NCI-H1417 (cell line): ENCODE data around the gene CRIP2.

Source experiments
- DNase-seq, 3 experiments: peaks; one replicate each; lab custom pipeline; 2025; lab: John Stamatoyannopoulos, UW

Gene CRIP2, protein sequence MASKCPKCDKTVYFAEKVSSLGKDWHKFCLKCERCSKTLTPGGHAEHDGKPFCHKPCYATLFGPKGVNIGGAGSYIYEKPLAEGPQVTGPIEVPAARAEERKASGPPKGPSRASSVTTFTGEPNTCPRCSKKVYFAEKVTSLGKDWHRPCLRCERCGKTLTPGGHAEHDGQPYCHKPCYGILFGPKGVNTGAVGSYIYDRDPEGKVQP

DNA sequence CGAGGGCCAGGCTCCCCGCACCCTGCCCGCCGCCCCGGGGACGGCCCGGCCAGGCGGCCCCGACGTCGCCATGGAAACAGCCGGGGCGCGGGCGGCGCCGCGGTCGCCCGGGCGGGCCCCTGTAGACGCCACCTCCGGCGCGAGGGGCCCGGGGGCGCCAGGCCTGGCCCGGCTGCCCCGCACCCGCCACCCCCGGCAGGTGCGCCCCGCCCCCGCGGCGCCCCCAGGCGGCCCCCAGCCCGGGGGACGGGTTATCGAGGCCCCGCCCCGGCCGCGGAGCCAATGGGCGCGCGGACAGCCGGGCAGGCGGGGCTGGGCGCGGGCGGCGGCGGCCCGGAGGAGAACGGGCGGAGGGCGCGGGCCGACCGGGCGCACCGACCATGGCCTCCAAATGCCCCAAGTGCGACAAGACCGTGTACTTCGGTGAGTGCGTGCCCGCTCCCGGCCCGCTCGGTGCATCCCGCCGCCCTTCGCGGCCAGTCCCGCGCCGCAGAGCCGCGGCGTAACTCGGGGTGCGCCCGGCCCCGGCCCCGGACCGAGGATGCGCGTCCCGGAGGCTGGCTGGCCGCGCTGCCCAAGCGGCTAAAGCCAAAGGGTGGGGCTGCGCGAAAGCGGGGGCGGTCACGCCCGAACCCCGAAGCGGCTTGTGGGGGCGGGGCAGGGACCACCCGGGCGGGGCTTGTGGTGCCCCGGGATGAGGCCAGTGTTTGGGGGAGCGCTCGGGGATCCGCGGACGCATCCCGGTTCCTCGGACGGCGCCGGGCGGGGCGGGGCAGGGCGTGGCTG lies at the start of gene CRIP2:
Gene CRIP2 (plus strand): TSS at position 339 of the 786 bp plus-strand sequence. CDS start 42 bp downstream, at position 381.
- DNase-seq, result peak; percentile 81 to 96 (median 92)

DNA sequence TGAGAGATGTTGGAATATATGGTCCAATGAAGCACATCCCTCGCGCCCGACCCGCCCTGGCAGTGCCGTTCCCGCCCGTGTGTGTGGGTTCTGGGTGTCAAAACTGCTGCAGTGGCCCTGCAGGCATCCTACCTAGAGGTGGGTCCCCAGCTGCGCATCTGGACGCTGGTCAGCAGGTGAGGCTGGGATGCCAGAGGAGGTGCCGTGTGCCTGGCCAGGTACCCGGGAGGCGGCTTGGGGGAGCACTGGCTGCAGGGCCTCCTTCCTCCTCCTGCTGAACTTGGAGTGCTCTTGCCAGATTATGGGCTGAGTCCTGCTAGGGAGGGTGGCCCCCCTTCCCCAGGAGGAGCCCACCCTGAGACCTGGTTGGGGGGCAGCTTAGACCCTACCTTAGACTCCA lies 49.8 kb upstream of the CRIP2 start:
- no peak for DNase-seq

DNA sequence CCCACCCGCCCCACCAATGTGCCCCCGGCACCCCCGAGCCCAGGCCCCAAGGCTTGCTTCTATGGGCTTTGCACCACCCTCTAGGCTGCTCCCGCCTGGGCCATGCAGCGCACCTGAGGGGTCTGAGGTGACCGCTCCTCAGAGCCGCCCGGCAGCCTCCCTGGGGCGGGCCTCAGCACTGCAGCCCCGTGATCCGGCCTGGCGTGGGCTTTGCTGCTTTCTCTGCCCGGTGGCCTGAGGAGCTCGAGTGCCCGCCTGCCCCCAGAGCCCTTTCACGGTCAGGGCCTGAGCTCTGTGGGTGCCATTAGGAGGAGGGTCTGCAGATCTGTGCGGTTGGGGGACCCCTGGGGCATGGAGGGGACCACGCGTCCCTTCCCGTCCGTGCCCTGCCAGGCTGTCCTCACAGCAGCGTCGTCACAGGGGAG lies 48.8 kb upstream of the CRIP2 start:
- no peak for DNase-seq

DNA sequence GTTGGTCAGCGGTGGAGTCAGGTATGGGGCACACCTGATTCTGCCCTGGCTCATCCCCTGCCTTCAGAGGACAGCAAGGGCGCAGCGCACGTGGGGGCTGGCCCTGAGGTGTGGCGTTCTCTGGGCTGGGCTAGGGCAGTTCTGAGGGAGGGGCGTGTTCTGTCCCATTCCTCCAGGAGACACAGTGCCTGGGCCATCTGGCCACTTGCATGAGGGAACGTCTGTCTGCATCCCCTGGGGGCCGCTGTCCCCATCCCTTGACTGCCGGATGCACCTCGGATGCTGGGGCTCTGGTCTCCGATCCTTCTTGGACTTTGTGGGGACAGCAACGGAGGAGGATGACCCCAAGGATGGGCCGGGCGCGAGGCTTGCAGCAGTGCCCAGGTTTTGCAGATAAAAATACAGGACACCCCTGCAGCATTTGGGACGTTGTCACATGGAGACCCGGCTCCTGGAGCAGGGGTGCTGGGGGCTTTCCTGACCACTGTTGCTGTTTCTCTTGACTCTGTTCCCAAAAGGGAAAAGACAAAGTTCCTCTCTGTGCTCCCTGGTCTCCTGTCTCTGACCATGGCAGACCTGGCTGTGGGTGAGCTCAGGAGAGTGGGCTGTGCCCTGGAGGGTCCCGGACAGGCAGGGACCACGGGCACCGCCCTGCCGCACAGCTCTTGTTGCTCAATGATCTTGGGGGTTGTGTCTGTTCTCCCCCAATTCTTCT lies 48.0 kb upstream of the CRIP2 start:
- DNase-seq, result no peak

DNA sequence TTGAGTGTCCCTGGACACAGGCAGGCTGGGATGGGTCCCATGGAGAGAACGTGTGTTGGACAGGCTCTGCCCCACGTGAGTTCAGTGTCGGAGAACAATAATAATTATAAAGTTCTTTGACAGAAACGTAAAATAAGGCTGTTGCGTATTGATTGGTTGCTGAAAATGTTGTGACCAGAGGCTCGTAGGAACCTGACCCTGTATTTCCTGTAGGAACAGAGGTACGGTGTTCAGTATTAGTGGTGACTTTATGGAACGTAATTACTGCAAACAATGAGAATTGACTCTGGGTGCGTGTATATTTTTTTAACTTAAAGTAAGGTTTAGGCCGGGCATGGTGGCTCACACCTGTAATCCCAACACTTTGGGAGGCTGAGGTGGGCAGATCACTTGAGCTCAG lies 47.2 kb upstream of the CRIP2 start:
- DNase-seq, result no peak

DNA sequence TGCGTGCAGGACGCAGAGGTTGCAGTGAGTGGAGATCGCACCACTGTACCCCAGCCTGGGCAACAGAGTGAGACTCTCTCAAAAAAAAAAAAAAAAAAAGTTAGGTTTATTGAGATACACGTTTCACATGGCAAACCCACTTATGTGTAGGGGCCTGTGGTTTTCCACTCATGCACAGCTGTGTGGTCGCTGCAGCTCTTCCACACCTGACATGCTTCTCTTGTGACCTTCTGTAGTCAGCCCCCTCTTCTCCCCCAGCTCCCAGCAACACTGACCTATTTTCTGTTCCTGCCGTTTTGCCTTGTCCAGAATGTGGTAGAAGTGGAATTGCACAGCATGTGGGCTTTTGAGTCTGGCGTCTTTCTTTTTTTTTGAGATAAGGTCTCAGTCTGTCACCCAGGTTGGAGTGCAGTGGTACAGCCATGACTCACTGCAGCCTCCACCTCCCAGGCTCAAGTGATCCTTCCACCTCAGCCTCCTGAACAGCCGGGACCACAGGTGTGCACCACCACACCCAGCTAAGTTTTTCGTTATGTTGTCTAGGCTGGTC lies 46.6 kb upstream of the CRIP2 start:
- DNase-seq, result no peak

DNA sequence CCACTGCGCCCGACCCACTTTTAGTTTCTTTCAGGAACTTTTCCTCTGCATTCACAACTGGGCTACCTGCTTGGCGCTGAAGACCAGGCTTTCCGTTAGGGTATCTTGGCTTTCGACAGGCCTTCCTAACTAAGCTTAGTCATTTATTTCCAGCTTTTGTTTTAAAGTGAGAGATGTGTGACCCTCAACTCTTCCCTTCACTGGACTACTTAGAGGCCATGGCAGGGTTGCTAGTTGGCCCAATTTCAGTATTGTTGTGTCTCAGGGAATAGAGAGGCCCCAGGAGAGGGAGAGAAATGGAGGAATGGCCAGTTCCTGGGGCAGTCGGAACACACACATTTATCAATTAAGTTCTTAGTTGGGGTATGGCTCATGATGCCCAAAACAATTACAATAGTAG lies 44.6 kb upstream of the CRIP2 start:
- DNase-seq, result no peak

DNA sequence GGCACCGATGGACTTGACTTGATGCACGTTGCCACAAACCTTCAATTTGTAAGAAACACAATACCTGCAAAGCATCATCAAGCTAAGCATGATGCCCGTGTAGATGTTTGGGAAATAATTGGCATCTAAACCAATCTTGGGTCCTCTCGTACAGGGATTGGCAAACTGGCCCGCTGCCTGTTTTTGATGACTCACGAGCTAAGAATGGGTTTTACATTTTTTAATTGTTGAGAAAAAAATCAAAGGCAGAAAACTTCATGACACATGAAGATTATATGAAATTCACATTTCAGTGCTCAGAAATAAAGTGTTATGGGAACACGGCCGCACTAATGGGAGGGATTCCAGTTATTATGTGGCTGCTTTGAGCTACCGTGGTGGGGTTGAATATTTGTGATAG lies 44.1 kb upstream of the CRIP2 start:
- DNase-seq, result no peak

DNA sequence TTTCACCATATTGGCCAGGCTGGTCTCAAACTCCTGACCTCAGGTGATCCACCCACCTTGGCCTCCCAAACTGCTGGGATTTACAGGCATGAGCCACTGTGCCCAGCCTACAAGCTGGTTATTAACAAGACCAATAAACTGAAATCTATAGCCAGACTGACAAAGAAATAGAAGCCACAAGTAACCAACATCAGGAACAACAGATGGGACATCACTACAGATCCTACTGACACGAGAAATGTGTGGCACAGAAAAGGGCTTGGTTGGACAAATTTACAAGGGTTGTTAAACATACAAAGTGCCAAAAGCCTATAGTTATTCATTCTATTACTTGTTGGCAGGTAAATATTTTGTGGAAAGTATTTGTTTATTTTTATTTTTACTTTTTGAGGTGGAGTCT lies 43.4 kb upstream of the CRIP2 start:
- DNase-seq, result no peak

DNA sequence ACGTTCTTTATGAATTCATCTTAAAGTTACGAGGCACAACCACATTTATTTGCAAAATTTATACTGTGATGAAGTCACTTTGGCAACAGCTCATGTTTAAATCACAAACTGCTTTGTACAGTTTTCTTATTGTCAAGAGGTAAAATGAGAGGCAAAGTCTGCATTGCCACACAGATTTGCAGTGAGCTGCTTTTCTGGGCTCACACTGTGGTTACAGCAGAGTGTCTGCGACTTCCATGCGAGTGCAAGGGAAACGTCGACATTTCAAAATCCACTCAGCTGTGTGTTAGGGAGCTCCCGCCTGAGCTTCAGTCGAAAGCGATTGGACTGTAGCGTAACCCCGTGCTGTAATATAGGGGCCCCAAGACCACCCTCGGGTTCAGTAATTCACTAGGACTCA lies 42.0 kb upstream of the CRIP2 start:
- DNase-seq, result no peak

DNA sequence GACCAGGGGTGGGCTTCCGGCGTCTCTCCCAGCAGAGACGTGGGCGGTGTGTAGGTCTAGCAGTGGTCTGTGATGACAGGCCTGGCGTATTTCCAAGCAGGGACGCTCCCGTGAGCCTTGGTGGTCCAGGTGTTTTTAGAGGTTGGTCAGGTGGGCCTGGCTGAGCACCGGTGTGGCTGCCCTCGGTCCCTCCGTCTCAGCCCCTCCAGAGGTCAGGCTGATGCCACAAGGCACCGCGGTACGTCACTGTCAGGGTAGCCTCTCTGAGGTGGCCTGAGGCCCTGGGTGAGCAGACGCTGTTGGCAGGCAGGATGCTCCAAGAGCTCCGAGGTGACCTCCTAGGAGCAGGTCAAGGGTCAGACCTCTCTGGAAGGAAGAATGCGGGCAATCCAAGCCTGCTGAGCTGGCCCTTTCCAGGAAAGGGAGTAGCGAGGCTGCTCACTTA lies 41.4 kb upstream of the CRIP2 start:
- DNase-seq, result no peak

DNA sequence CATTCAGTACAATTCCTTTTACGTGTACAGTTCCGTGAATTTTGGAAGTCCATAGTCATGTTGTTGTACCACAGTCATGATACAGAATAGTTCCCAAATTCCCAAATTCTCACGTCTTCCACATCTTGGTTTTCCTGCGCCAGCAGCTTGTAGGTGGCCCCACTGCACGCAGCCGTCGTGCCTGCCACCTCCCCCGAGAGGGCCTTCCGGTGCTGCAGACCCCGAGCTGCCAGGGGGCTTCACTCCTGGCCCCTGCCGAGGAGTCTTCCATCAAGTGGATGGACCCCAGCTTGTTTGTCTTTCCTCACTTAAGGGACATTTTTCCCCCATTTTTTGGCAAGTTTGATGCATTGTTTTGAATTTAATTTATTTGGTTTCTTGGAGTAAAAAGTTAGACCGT lies 38.2 kb upstream of the CRIP2 start:
- no peak for DNase-seq

DNA sequence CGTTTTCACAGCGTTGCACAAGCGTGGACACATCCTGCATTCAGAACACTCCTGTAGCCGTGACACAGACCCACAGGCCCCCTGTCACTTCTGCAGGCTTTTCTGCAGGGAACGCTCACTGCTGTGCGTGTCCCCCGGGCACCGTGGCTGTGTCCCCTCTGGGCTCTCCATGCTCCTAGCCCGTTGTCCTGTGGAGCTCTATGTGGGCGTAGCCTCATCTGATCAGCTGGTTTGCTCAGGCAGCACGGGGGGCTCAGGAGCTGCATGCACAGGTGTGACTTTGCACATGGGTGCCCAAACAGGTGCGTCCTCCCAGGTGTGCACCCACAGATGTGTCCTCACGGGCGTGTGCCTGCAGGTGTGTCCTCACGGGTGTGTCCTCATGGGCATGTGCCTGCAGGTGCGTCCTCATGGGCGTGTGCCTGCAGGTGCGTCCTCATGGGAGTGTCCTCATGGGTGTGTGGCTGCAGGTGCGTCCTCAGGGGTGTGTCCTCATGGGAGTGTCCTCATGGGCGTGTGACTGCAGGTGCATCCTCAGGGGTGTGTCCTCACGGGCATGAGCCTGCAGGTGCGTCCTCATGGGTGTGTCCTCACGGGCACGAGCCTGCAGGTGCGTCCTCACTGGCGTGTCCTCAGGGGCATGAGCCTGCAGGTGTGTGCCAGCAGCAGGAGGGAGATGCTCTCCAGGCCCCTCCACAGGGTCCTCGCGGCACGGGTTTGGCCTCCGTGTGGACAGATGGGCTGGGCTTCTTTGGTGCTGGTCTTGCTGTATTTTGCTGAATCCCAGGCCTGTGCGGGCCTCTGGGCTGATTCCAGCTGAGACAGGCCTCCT lies 37.5 kb upstream of the CRIP2 start:
- peak; percentile 19 to 81 (median 37) for DNase-seq

DNA sequence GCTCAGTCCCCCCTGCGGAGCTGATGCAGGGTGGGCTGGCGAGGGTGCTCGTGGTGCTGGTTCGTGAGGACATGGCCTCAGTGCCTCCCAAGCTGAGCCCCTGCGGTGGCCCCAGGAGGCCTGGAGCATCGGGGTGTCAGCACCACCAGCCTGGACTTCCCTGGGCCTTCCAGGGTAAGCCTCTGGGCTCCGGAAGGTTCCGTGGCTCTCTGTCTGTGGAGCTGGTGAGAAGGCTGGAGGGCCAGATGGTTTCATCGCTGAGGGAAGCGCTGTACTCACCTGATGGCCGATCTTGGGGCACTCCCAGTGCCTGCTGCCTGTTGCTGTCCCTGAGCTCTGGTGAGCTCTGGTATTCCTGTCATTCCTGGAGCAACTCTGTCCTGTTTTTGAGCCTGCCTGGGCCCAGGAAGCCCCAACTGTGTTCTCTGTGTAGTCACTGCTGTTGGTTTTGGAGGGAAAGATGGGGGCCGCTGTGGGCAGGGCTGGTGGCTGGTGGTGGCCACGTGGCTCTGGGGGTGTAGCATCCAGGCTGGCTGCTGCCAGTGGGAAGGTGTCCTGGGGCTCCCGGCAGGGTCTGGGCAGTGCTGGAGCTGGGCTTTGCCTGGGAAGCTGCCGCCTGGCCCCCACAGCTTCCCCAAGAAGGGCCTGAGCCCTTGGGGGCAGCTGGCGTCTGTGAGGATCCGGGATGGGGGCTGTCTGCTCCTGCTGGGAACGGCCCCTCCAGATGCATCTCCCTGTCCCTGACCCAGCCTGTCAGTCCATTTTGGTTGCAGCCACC lies 36.7 kb upstream of the CRIP2 start:
- DNase-seq, result no peak

DNA sequence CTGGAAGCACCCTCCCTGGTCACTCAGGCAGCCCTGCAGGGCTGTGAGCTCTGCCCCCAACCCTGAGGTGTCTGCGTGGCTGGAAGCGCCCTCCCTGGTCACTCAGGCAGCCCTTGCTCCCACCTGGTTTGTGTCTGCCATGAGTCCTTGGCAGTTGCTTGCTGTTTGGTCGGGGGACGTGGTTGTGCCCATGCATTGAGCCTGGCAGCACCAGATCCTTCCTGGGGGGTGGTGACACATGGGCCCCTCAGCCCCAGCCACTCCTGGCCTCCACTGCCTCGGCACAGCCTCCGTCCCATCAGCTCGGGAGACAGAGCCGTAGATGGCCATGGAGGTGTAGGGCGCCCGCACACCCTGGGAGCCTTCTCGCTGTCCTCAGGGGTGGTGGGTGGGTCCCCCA lies 35.4 kb upstream of the CRIP2 start:
- no peak for DNase-seq

DNA sequence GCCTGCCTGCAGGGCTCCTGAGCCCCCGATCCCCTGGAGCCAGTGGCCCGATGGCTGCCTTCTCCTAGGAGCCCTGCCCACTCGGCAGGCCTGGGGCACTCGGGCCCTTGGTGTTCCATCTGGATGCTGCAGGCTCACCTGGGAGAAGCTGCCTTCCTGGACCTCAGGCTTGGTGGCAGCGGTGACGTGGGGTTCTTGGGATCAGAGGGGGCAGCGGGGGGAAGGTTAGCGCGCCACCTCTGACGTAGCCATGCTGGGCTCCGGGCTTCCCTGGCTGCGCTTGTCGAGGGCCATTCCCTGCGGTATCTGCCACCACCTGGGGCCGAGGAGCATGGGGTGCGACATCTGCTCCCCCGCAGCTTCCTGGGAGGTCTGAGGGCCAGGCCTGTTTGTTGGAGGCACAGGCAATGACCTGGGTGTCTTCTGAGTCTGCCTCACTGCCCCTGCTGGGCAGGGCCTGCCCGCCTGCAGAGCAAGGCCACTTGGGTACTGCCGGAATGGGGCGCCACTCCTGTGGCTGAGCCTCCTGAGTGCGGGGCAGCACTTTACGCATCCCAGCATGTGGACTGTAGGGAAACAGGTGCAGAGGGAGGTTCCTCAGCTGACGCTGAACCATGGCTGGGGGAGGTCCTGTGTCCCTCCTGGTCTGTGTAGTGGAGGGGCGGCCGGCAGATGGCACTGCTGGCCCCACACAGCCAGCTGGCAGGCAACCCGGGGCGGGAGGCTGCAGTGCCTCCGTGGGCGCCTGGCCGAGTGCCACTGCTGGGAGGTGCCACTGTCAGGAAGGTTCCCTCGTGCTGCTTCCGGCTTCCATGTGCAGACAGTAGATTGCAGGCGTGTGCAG lies 34.7 kb upstream of the CRIP2 start:
- peak in 1 of 3 experiments; percentile 12 for DNase-seq

DNA sequence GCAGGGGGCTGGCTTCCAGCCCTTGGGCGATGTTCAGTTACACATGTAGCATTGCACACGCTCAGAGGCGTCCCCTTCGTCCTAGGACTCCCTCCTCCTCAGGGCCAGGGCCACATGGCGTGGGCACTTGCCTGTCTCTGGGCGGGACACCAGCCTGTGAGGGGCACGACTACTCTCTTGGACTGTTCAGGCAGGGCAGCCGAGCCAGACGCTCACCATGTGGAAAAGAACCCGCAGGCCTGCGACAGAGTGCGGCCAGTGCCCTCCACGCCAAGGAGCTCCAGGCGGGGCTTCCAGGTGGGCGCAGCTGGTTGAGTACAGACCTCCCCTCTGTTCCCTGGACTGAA lies 34.1 kb upstream of the CRIP2 start:
- no peak for DNase-seq

DNA sequence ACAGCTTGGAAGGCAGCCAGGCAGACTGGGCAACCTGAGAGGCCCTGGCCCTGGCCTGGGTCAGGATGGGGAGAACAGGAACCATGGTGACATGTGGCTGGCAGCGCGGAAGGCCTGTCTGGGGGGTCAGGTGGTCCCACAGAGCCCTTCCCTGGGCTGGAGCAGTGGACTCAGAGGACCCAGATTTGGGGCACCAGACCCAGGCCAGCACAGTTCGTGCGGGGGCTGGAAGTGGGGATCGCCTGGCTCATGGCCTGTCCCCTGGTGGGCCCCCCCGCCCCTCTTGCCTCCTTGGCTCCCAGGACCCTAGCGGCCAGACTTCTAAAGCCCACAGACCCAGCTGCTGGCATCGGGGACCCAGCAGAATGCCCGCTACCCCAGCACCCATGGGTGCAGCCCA lies 33.6 kb upstream of the CRIP2 start:
- no peak for DNase-seq

DNA sequence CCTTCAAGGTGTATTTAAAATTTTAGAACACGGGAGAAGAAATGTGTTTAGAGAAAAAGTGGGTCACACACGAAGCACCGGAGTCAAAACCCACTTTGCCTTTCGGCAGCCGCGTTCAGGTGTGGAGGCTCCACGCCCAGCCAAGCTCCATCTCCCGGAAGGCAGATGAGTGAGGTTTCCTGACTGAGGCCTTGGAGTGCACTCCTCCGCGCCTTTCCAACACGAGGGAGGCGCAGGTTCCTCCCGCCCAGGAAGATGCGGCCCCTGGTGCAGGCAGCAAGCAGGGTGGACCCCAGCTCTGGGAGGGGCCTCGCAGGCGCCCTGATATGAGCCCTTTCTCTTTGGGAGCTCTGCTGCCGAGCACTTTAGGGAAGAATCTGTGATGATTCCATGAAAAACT lies 32.5 kb upstream of the CRIP2 start:
- no peak for DNase-seq

DNA sequence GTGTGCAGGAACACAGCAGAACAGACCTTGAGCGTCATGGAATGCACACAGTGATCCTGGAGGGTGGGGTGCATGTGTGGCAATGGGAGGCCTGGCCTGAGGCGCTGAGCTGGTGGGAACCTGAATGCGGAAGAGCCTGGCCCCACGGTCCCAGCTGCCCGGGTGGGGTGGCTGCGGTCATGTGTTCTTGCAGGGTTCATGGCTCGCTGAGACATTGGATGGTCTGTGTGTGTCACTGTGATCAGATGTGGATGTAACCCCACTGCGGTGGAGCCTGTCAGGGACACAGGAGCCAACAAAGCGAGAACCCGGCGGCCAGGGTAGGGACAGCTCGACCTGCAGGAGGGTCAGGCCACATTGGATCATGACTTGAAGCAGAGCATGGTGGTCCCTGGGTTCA lies 31.8 kb upstream of the CRIP2 start:
- DNase-seq, result no peak
